Measurements from ENCODE around the gene HTRA3.

The HTRA3 gene

DNA sequence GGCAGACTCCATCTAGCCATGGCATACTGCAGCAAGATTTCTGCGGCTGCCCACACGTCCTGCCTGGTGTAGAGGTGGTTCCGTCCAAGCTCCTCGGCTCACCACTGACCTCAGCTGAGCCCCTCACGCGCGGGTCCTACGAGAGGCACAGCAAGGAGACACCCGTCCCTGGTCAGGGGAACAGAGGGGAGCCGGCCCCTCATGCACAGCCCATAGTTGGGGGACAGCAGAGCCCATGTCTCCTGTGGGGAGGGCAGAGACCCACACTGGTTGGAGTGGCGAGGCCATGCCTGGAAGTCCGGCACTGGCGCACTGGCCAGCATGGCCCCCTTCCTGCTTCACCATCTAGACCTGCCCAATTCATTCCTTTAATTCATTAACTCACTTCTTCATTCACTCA is 80.8 kb downstream of the HTRA3 start:
- Mint-ChIP-seq H3K36me3 (ENCODE audit: low read depth) (no peaks in the 10 kb centered on the region), H3K27me3 (ENCODE audit: low read depth) (peaks cover 9% of the 10 kb centered on the region), H3K9me3 (no peaks in the 10 kb centered on the region), H3K4me3 (no peak overlapping the region), H3K4me1 (peaks cover 26% of the 10 kb centered on the region), H3K27ac (peak overlapping the region in 2 of 3 experiments; percentile 57 to 97)
- TF ChIP-seq, protein P1, sequence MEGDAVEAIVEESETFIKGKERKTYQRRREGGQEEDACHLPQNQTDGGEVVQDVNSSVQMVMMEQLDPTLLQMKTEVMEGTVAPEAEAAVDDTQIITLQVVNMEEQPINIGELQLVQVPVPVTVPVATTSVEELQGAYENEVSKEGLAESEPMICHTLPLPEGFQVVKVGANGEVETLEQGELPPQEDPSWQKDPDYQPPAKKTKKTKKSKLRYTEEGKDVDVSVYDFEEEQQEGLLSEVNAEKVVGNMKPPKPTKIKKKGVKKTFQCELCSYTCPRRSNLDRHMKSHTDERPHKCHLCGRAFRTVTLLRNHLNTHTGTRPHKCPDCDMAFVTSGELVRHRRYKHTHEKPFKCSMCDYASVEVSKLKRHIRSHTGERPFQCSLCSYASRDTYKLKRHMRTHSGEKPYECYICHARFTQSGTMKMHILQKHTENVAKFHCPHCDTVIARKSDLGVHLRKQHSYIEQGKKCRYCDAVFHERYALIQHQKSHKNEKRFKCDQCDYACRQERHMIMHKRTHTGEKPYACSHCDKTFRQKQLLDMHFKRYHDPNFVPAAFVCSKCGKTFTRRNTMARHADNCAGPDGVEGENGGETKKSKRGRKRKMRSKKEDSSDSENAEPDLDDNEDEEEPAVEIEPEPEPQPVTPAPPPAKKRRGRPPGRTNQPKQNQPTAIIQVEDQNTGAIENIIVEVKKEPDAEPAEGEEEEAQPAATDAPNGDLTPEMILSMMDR (IDR thresholded peaks at IDR 0.05; ENCODE audit: unreplicated experiment in 3 of 3), result no peak

DNA sequence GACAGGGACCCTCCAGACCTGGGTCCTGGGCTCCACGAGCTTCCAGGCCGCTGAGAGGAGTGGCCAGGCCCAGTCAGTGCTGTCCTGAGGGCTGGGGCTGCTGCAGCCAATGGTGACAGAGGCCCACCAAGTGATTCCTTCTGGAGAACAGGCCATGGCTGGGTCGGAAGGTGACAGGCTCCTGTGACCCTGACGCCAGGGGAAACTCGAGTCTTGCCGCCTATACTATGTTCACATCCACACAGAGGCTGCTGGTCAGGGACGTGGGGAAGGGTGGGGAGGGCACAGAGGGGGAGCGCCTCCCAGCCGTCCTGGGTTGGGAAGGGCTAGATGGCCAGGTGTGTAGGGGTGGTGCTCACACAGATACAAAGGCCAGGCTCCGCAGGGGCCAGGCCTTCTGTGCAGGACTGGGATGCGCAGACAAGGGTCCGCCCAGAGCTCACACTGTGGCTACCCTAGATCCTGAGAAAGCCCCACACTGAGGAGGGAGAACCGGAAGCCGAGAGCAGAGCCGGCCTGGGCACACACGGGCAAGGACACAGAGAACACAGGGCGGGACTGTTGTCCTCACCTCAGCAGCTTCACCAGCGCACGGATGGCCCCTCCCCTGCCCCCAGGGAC is 81.4 kb downstream of the HTRA3 start:
- Mint-ChIP-seq H3K4me1 (peaks cover 26% of the 10 kb centered on the region), H3K36me3 (ENCODE audit: low read depth) (no peaks in the 10 kb centered on the region), H3K27me3 (ENCODE audit: low read depth) (peaks cover 6% of the 10 kb centered on the region), H3K9me3 (no peaks in the 10 kb centered on the region), H3K27ac (peak overlapping the region in 1 of 3 experiments; percentile 97), H3K4me3 (no peak overlapping the region)
- TF ChIP-seq, protein P1 (IDR thresholded peaks at IDR 0.05; ENCODE audit: unreplicated experiment in 3 of 3), result no peak

DNA sequence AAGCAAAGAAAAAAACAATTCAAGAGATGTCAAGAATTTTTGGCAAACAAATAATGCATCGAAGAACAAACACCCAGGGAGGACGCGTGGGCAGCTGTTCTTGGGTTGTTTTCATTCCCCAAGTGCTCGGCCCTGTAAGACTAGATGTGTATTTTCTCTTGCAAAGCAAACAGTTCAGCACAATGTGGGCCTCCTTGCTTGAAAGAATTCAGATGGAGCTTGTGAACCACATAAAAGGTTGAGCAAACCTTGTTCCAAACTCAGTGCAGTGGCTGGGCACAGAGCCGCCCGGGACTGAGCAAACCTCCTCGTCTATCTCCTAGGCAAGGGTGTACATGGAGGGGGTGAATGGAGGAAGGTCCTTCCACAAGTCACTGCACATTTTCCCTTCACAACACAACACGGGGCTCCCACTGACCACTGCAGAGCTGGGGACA is 82.4 kb downstream of the HTRA3 start:
- Mint-ChIP-seq H3K27me3 (ENCODE audit: low read depth) (peaks cover 3% of the 10 kb centered on the region), H3K4me1 (peaks cover 26% of the 10 kb centered on the region), H3K36me3 (ENCODE audit: low read depth) (no peaks in the 10 kb centered on the region), H3K9me3 (no peaks in the 10 kb centered on the region), H3K4me3 (peak overlapping the region in 2 of 3 experiments; percentile 6 to 54), H3K27ac (peak overlapping the region; percentile 82 to 97 (median 96))
- TF ChIP-seq, protein P1 (IDR thresholded peaks at IDR 0.05; ENCODE audit: unreplicated experiment in 3 of 3), result no peak

DNA sequence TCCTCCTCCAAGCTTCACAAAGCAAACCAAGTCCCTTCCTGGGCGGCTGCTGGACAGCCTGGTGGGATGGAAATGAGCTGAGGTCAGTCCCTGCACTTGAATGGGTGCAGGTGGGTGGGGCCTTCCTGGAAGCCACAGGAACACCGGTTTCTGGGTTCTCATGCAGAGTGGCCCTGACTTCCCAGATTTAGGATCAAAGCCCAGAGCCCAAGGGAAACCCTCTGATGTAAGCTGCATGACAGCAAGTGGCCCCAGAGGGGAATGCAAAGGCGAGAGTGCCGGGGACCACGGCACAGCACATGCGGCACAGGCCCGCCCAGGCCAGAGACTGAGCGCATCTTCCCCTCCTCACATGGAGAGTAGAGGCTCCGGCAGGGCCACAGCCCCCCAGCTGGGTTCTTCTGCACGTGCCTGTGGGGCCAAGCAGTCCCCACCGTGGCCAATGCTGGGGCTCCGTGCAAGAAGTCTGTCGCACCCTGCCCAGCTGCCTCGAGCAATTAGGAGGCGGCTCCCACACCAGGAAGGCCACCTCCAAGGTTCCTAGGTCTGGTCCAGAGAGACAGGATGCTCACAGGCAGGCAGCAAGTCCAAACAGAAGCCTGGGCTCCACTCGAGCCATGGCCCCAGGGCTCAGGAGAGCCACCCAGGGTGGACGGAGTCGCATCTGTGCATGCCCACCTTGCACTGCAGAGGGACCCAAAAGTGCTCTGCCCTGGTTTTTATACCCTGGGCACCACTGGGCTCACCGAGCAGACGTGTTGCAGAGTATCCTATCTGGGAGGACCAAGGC is 83.0 kb downstream of the HTRA3 start:
- peak overlapping the region; percentile 82 to 97 (median 96) for H3K27ac Mint-ChIP-seq
- peaks cover 3% of the 10 kb centered on the region for H3K27me3 Mint-ChIP-seq (ENCODE audit: low read depth)
- H3K4me1 Mint-ChIP-seq, result peaks cover 27% of the 10 kb centered on the region
- H3K36me3 Mint-ChIP-seq (ENCODE audit: low read depth), result no peaks in the 10 kb centered on the region
- TF ChIP-seq, protein P1 (IDR thresholded peaks at IDR 0.05; ENCODE audit: unreplicated experiment in 3 of 3), result no peak
- H3K9me3 Mint-ChIP-seq, result no peaks in the 10 kb centered on the region
- H3K4me3 Mint-ChIP-seq, result no peak overlapping the region

DNA sequence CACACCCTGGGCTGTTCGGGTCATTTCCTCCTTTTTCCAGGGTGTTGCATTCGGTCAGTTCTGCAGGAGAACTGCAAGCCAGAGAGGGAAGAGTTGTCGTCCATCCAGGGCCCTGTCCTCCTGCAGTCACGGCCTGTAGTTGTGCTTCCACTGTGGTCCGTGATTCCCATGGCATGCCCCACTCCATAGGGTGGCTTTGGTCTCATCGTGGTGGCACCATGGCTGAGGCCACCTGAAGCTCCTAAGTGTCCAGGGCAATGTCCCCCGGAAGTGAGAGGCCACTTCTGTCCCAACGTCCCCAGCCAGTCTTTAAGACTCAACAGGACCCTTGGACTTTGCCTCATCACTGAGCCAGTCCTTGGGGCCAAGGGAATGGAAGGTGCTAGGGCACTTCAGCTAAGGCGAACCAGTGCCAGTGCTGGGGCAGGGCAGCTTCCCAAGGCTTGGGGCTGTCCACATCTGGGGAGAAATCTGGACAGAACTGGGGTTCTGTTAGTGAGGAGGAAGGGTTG is 83.7 kb downstream of the HTRA3 start:
- no peak overlapping the region for H3K27ac Mint-ChIP-seq
- TF ChIP-seq, protein P1 (IDR thresholded peaks at IDR 0.05; ENCODE audit: unreplicated experiment in 3 of 3), result no peak

More for the DNA sequence above, 83.7 kb downstream of the HTRA3 start:
- peaks cover 1% of the 10 kb centered on the region for H3K27me3 Mint-ChIP-seq (ENCODE audit: low read depth)
- H3K9me3 Mint-ChIP-seq, result peaks cover 2% of the 10 kb centered on the region
- no peak overlapping the region for H3K4me3 Mint-ChIP-seq
- peaks cover 34% of the 10 kb centered on the region for H3K4me1 Mint-ChIP-seq
- no peaks in the 10 kb centered on the region for H3K36me3 Mint-ChIP-seq (ENCODE audit: low read depth)

Data from nephron (organoid).